Mammary epithelial cell (primary cell): ENCODE results near the gene ZCCHC24.

Experiments used
- CTCF ChIP-seq, 2 donors: IDR thresholded peaks in 1 of 2; conservative IDR thresholded peaks in 1 of 2; 2 replicates each; pipeline ENCODE4 v1.5.1; 2011 to 2012; ENCODE audit warnings: inconsistent platforms in 2 of 2, low read length in 2 of 2, mild to moderate bottlenecking in 2 of 2, control low read depth in 1 of 2, low read depth in 1 of 2; ENCODE audit not compliant: insufficient read depth in 1 of 2; ENCODE audit errors: extremely low read depth in 1 of 2
- EZH2 ChIP-seq: IDR thresholded peaks from 2 replicates; pipeline ENCODE4 v1.6.1; 2012; ENCODE audit warnings: low read length, inconsistent platforms, borderline replicate concordance

- TF ChIP-seq EZH2: no peak
- TF ChIP-seq CTCF (conservative IDR thresholded peaks at IDR 0.05 in 1 of 2, IDR thresholded peaks at IDR 0.05 in 1 of 2; ENCODE audit: extremely low read depth in 1 of 2, insufficient read depth in 1 of 2, low read depth in 1 of 2, low read length in 2 of 2): no peak
These were observed 3.0 kb downstream of the ZCCHC24 start for GRCh38 chr10:79442171-79443040.
